ENCODE measurements around the gene TMEM95. TPM values are rescaled to one million over a fixed set of nuclear protein-coding genes. Genes with fewer than 3 reads are reported as not detected.
"Not testable (repeated sequence)": the region's sequence is repeated elsewhere in the genome, so short reads cannot be mapped to it uniquely, and the experiment has no call there.

TMEM95 gene
- polyA plus RNA-seq, 2 donors, result 0.18 TPM; not detected in 1

GRCh38 chr17:7329997-7330637 is 24.8 kb upstream of the TMEM95 start:
- peak overlapping the region; percentile 71 to 84 for H3K4me3 ChIP-seq (ENCODE audit: low read depth in 1 of 2, low read length in 2 of 2)
- no peaks in the 10 kb centered on the region for H3K27me3 ChIP-seq (ENCODE audit: control insufficient read depth in 1 of 2, insufficient read depth in 2 of 2, low read length in 2 of 2)
- peaks cover 3 to 9% of the 10 kb centered on the region in 2 donors for H3K4me1 ChIP-seq (ENCODE audit: control insufficient read depth in 2 of 2, insufficient read depth in 2 of 2, low read length in 1 of 2)
- H3K36me3 ChIP-seq (ENCODE audit: control insufficient read depth in 2 of 2, insufficient read depth in 2 of 2, low read length in 1 of 2), result peaks cover 4 to 9% of the 10 kb centered on the region in 2 donors
- H3K9me3 ChIP-seq (ENCODE audit: control insufficient read depth in 2 of 2, insufficient read depth in 1 of 2, low read depth in 1 of 2, low read length in 1 of 2), result no peaks in the 10 kb centered on the region
- 0 to 1% methylated on average over 34 of the region's 34 CpGs for WGBS, 2 donors
- H3K27ac ChIP-seq (ENCODE audit: low read depth in 2 of 2, low read length in 1 of 2), result peak overlapping the region; percentile 96 to 98

GRCh38 chr17:7330638-7331015 is 24.3 kb upstream of the TMEM95 start:
- H3K27ac ChIP-seq (ENCODE audit: low read depth in 2 of 2, low read length in 1 of 2), result peak overlapping the region; percentile 96 to 98

GRCh38 chr17:7332111-7332510 is 22.8 kb upstream of the TMEM95 start:
- 55 to 61% methylated on average over 7 of the region's 7 CpGs for WGBS, 2 donors
- no peak overlapping the region for H3K4me3 ChIP-seq (ENCODE audit: low read depth in 1 of 2, low read length in 2 of 2)
- H3K36me3 ChIP-seq (ENCODE audit: control insufficient read depth in 2 of 2, insufficient read depth in 2 of 2, low read length in 1 of 2), result no peaks in the 10 kb centered on the region
- no peaks in the 10 kb centered on the region for H3K27me3 ChIP-seq (ENCODE audit: control insufficient read depth in 1 of 2, insufficient read depth in 2 of 2, low read length in 2 of 2)
- H3K27ac ChIP-seq (ENCODE audit: low read depth in 2 of 2, low read length in 1 of 2), result no peak overlapping the region
- peaks cover 3 to 9% of the 10 kb centered on the region in 2 donors for H3K4me1 ChIP-seq (ENCODE audit: control insufficient read depth in 2 of 2, insufficient read depth in 2 of 2, low read length in 1 of 2)
- no peaks in the 10 kb centered on the region for H3K9me3 ChIP-seq (ENCODE audit: control insufficient read depth in 2 of 2, insufficient read depth in 1 of 2, low read depth in 1 of 2, low read length in 1 of 2)

More at GRCh38 chr17:7330638-7331015, 24.3 kb upstream of the TMEM95 start:
- Histone ChIP-seq H3K36me3 (ENCODE audit: control insufficient read depth in 2 of 2, insufficient read depth in 2 of 2, low read length in 1 of 2) (peaks cover 2 to 7% of the 10 kb centered on the region in 2 donors), H3K27me3 (ENCODE audit: control insufficient read depth in 1 of 2, insufficient read depth in 2 of 2, low read length in 2 of 2) (no peaks in the 10 kb centered on the region), H3K4me1 (ENCODE audit: control insufficient read depth in 2 of 2, insufficient read depth in 2 of 2, low read length in 1 of 2) (peaks cover 3 to 9% of the 10 kb centered on the region in 2 donors), H3K4me3 (ENCODE audit: low read depth in 1 of 2, low read length in 2 of 2) (peak overlapping the region; percentile 71 to 84), H3K9me3 (ENCODE audit: control insufficient read depth in 2 of 2, insufficient read depth in 1 of 2, low read depth in 1 of 2, low read length in 1 of 2) (no peaks in the 10 kb centered on the region)
- 54 to 60% methylated on average over 13 of the region's 13 CpGs for WGBS, 2 donors

GRCh38 chr17:7332600-7333069 is 22.3 kb upstream of the TMEM95 start:
- not testable (repeated sequence) for H3K36me3 ChIP-seq (ENCODE audit: control insufficient read depth in 2 of 2, insufficient read depth in 2 of 2, low read length in 1 of 2); H3K4me3 ChIP-seq (ENCODE audit: low read depth in 1 of 2, low read length in 2 of 2); H3K27ac ChIP-seq (ENCODE audit: low read depth in 2 of 2, low read length in 1 of 2); H3K9me3 ChIP-seq (ENCODE audit: control insufficient read depth in 2 of 2, insufficient read depth in 1 of 2, low read depth in 1 of 2, low read length in 1 of 2); H3K4me1 ChIP-seq (ENCODE audit: control insufficient read depth in 2 of 2, insufficient read depth in 2 of 2, low read length in 1 of 2); H3K27me3 ChIP-seq (ENCODE audit: control insufficient read depth in 1 of 2, insufficient read depth in 2 of 2, low read length in 2 of 2)
- WGBS, 2 donors, result 48 to 54% methylated on average over 14 of the region's 14 CpGs

GRCh38 chr17:7334938-7335538 is 19.9 kb upstream of the TMEM95 start:
- H3K4me3 ChIP-seq (ENCODE audit: low read depth in 1 of 2, low read length in 2 of 2), result no peak overlapping the region
- no peaks in the 10 kb centered on the region for H3K27me3 ChIP-seq (ENCODE audit: control insufficient read depth in 1 of 2, insufficient read depth in 2 of 2, low read length in 2 of 2)
- WGBS, 2 donors, result 77 to 88% methylated on average over 3 of the region's 3 CpGs
- H3K36me3 ChIP-seq (ENCODE audit: control insufficient read depth in 2 of 2, insufficient read depth in 2 of 2, low read length in 1 of 2), result no peaks in the 10 kb centered on the region
- peaks cover 0 to 3% of the 10 kb centered on the region in 2 donors for H3K4me1 ChIP-seq (ENCODE audit: control insufficient read depth in 2 of 2, insufficient read depth in 2 of 2, low read length in 1 of 2)
- no peak overlapping the region for H3K27ac ChIP-seq (ENCODE audit: low read depth in 2 of 2, low read length in 1 of 2)
- H3K9me3 ChIP-seq (ENCODE audit: control insufficient read depth in 2 of 2, insufficient read depth in 1 of 2, low read depth in 1 of 2, low read length in 1 of 2), result no peaks in the 10 kb centered on the region

GRCh38 chr17:7335765-7336164 is 19.2 kb upstream of the TMEM95 start:
- H3K4me1 ChIP-seq (ENCODE audit: control insufficient read depth in 2 of 2, insufficient read depth in 2 of 2, low read length in 1 of 2); H3K36me3 ChIP-seq (ENCODE audit: control insufficient read depth in 2 of 2, insufficient read depth in 2 of 2, low read length in 1 of 2); H3K9me3 ChIP-seq (ENCODE audit: control insufficient read depth in 2 of 2, insufficient read depth in 1 of 2, low read depth in 1 of 2, low read length in 1 of 2); H3K27ac ChIP-seq (ENCODE audit: low read depth in 2 of 2, low read length in 1 of 2); H3K27me3 ChIP-seq (ENCODE audit: control insufficient read depth in 1 of 2, insufficient read depth in 2 of 2, low read length in 2 of 2); H3K4me3 ChIP-seq (ENCODE audit: low read depth in 1 of 2, low read length in 2 of 2): not testable (repeated sequence)
- 80 to 84% methylated on average over 13 of the region's 13 CpGs for WGBS, 2 donors

DNA sequence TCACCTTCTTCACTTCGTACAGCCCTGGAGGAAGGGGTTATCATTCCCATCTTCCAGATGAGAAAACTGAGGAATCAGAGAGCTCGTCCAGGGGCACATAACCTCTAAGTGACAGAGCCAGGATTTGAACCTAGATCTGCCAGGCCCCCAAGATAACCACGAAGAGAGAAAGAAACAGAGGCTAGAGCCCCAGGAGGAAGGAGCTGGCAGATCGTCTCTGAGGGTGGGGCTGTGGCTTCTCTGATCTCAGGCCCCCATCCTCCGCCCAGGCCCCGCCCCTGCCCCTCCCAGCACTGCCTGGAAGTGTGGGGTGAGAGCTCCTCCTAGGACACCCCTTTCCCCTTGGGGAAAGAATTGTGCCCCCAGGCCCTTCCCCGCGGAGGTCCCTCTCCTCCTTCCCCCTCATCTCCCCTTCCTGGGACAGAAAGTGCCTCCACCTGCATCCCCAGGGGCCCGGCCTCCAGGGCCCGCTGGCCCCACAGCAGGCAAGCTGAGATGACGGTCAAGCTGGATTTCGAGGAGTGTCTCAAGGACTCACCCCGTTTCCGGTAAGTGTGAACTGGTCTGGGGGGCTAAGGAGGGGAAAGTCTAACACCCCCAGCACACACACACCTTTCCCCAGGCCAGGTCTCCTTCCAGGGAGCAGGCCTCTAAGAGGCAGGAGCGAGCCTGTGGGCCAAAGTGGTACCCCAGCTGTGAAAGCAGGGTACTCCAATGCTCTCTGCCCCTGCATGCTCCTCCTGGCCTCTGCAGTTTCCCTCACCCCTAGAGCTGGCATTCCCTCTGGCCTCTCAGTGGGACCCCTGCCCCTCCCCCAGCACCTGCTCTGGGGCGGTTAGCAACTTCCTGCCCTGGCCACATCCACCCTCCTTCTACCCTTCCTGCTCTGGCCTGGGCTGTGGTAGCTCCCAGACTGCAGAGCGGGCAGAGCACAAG is 18.4 kb upstream of the TMEM95 start, which contains the start of gene ACAP1:
Gene ACAP1 (plus strand): TSS at position 290 of the 936 bp plus-strand sequence. CDS start 206 bp downstream, at position 496.
- H3K27me3 ChIP-seq (ENCODE audit: control insufficient read depth in 1 of 2, insufficient read depth in 2 of 2, low read length in 2 of 2), result no peaks in the 10 kb centered on the region
- H3K36me3 ChIP-seq (ENCODE audit: control insufficient read depth in 2 of 2, insufficient read depth in 2 of 2, low read length in 1 of 2), result no peaks in the 10 kb centered on the region
- H3K9me3 ChIP-seq (ENCODE audit: control insufficient read depth in 2 of 2, insufficient read depth in 1 of 2, low read depth in 1 of 2, low read length in 1 of 2), result no peaks in the 10 kb centered on the region
- WGBS, 2 donors, result 36 to 38% methylated on average over 16 to 17 of the region's 17 CpGs
- H3K4me1 ChIP-seq (ENCODE audit: control insufficient read depth in 2 of 2, insufficient read depth in 2 of 2, low read length in 1 of 2), result no peaks in the 10 kb centered on the region
- peak within 1 kb of the TSS in 1 of 2 donors; percentile 42 for H3K27ac ChIP-seq (ENCODE audit: low read depth in 2 of 2, low read length in 1 of 2)
- H3K4me3 ChIP-seq (ENCODE audit: low read depth in 1 of 2, low read length in 2 of 2), result peak within 1 kb of the TSS; percentile 41 to 47

GRCh38 chr17:7337600-7337999 is 17.4 kb upstream of the TMEM95 start:
- not testable (repeated sequence) for H3K27ac ChIP-seq (ENCODE audit: low read depth in 2 of 2, low read length in 1 of 2); H3K36me3 ChIP-seq (ENCODE audit: control insufficient read depth in 2 of 2, insufficient read depth in 2 of 2, low read length in 1 of 2); H3K27me3 ChIP-seq (ENCODE audit: control insufficient read depth in 1 of 2, insufficient read depth in 2 of 2, low read length in 2 of 2); H3K9me3 ChIP-seq (ENCODE audit: control insufficient read depth in 2 of 2, insufficient read depth in 1 of 2, low read depth in 1 of 2, low read length in 1 of 2); H3K4me1 ChIP-seq (ENCODE audit: control insufficient read depth in 2 of 2, insufficient read depth in 2 of 2, low read length in 1 of 2)
- WGBS, 2 donors, result 72% methylated on average over 7 of the region's 7 CpGs
- H3K4me3 ChIP-seq (ENCODE audit: low read depth in 1 of 2, low read length in 2 of 2), result peak overlapping the region in 1 of 2 donors; percentile 24

GRCh38 chr17:7340179-7340578 is 14.8 kb upstream of the TMEM95 start:
- no peaks in the 10 kb centered on the region for H3K4me1 ChIP-seq (ENCODE audit: control insufficient read depth in 2 of 2, insufficient read depth in 2 of 2, low read length in 1 of 2)
- no peak overlapping the region for H3K27ac ChIP-seq (ENCODE audit: low read depth in 2 of 2, low read length in 1 of 2)
- no peaks in the 10 kb centered on the region for H3K9me3 ChIP-seq (ENCODE audit: control insufficient read depth in 2 of 2, insufficient read depth in 1 of 2, low read depth in 1 of 2, low read length in 1 of 2)
- H3K27me3 ChIP-seq (ENCODE audit: control insufficient read depth in 1 of 2, insufficient read depth in 2 of 2, low read length in 2 of 2), result no peaks in the 10 kb centered on the region
- no peak overlapping the region for H3K4me3 ChIP-seq (ENCODE audit: low read depth in 1 of 2, low read length in 2 of 2)
- 71 to 85% methylated on average over 2 of the region's 2 CpGs for WGBS, 2 donors
- H3K36me3 ChIP-seq (ENCODE audit: control insufficient read depth in 2 of 2, insufficient read depth in 2 of 2, low read length in 1 of 2), result no peaks in the 10 kb centered on the region

Measured in esophagus (tissue), 2 donors.